ENCODE results near the gene RPL13. TPM values are rescaled to one million over a fixed set of nuclear protein-coding genes. Genes with fewer than 3 reads are reported as not detected.

The RPL13 gene
- total and polyA plus RNA-seq, 9 of the 15 experiments (the other 6 are each of a cell fraction or from before 2014, with no cell fraction given) = 227 to 6,042 (median 1,633) TPM

DNA sequence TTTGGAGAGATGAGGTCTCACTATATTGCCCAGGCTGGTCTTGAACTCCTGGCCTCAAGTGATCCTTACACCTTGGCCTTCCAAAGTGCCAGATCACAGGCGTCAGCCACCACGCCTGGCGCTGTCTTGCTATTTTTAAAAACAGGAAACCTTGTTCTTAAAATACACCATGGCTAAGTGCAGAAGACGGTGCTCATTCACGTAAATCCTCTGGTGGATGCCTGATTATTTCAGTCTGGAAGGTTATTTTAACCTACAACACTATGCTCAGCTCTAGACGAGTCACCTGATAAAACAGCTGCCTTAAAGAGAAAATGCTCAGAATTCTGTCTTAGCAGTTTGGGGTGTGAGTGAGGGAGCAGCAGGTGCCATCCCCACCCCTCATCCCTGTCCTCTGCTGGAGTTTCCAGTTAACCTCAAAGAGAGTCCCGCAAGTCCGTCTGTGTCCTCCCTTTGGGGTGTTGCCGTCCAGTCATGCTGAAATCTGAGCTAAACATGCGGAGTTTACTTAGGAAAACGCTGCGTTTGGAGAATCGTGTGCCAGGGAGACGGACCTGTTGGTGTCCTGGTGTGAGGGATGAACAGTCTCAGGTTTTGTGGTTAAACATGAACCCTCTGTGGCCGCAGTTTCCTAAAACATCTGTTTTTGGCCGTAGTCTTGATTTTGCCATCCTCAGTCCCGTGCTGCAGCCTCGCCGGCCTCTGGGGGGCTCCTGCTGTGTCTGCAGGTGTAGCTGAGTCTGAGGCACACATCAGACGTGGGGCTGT lies 35.2 kb upstream of the RPL13 start (continued):
- TF ChIP-seq, protein P1, sequence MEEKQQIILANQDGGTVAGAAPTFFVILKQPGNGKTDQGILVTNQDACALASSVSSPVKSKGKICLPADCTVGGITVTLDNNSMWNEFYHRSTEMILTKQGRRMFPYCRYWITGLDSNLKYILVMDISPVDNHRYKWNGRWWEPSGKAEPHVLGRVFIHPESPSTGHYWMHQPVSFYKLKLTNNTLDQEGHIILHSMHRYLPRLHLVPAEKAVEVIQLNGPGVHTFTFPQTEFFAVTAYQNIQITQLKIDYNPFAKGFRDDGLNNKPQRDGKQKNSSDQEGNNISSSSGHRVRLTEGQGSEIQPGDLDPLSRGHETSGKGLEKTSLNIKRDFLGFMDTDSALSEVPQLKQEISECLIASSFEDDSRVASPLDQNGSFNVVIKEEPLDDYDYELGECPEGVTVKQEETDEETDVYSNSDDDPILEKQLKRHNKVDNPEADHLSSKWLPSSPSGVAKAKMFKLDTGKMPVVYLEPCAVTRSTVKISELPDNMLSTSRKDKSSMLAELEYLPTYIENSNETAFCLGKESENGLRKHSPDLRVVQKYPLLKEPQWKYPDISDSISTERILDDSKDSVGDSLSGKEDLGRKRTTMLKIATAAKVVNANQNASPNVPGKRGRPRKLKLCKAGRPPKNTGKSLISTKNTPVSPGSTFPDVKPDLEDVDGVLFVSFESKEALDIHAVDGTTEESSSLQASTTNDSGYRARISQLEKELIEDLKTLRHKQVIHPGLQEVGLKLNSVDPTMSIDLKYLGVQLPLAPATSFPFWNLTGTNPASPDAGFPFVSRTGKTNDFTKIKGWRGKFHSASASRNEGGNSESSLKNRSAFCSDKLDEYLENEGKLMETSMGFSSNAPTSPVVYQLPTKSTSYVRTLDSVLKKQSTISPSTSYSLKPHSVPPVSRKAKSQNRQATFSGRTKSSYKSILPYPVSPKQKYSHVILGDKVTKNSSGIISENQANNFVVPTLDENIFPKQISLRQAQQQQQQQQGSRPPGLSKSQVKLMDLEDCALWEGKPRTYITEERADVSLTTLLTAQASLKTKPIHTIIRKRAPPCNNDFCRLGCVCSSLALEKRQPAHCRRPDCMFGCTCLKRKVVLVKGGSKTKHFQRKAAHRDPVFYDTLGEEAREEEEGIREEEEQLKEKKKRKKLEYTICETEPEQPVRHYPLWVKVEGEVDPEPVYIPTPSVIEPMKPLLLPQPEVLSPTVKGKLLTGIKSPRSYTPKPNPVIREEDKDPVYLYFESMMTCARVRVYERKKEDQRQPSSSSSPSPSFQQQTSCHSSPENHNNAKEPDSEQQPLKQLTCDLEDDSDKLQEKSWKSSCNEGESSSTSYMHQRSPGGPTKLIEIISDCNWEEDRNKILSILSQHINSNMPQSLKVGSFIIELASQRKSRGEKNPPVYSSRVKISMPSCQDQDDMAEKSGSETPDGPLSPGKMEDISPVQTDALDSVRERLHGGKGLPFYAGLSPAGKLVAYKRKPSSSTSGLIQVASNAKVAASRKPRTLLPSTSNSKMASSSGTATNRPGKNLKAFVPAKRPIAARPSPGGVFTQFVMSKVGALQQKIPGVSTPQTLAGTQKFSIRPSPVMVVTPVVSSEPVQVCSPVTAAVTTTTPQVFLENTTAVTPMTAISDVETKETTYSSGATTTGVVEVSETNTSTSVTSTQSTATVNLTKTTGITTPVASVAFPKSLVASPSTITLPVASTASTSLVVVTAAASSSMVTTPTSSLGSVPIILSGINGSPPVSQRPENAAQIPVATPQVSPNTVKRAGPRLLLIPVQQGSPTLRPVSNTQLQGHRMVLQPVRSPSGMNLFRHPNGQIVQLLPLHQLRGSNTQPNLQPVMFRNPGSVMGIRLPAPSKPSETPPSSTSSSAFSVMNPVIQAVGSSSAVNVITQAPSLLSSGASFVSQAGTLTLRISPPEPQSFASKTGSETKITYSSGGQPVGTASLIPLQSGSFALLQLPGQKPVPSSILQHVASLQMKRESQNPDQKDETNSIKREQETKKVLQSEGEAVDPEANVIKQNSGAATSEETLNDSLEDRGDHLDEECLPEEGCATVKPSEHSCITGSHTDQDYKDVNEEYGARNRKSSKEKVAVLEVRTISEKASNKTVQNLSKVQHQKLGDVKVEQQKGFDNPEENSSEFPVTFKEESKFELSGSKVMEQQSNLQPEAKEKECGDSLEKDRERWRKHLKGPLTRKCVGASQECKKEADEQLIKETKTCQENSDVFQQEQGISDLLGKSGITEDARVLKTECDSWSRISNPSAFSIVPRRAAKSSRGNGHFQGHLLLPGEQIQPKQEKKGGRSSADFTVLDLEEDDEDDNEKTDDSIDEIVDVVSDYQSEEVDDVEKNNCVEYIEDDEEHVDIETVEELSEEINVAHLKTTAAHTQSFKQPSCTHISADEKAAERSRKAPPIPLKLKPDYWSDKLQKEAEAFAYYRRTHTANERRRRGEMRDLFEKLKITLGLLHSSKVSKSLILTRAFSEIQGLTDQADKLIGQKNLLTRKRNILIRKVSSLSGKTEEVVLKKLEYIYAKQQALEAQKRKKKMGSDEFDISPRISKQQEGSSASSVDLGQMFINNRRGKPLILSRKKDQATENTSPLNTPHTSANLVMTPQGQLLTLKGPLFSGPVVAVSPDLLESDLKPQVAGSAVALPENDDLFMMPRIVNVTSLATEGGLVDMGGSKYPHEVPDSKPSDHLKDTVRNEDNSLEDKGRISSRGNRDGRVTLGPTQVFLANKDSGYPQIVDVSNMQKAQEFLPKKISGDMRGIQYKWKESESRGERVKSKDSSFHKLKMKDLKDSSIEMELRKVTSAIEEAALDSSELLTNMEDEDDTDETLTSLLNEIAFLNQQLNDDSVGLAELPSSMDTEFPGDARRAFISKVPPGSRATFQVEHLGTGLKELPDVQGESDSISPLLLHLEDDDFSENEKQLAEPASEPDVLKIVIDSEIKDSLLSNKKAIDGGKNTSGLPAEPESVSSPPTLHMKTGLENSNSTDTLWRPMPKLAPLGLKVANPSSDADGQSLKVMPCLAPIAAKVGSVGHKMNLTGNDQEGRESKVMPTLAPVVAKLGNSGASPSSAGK (IDR thresholded peaks at IDR 0.05) = no peak
- TF ChIP-seq PHF21A (IDR thresholded peaks at IDR 0.05; ENCODE audit: borderline replicate concordance, low read depth) (no peak), POLR3G (IDR thresholded peaks at IDR 0.05; ENCODE audit: extremely low read depth, insufficient read length, insufficient replicate concordance) (no peak)
